GM12878 (cell line): ENCODE measurements around the gene RETN. TPM values are rescaled to one million over a fixed set of nuclear protein-coding genes. Genes with fewer than 3 reads are reported as not detected.
A peak's percentile ranks its signal among the peaks of the same experiment; 100 is the strongest.

ENCODE experiments used
- ATF7 ChIP-seq: fragments of 450-650 bp; IDR thresholded peaks from 2 replicates; pipeline ENCODE4 v1.6.1; 2016; ENCODE audit warnings: low read depth, mild to moderate bottlenecking
- CEBPB ChIP-seq, 2 experiments: fragments of 150-350 bp in 1 of 2; IDR thresholded peaks; 2 replicates each; pipeline ENCODE4 v1.6.1; 2012 to 2014; ENCODE audit warnings: low read depth in 2 of 2, low read length in 2 of 2, borderline replicate concordance in 1 of 2, inconsistent platforms in 1 of 2
- EED ChIP-seq: sonication (generic); IDR thresholded peaks from 2 replicates; pipeline ENCODE4 v1.6.1; 2016; ENCODE audit warnings: antibody characterized with exemption, low read depth
- ETV6 ChIP-seq, 2 experiments: fragments of 450-650 bp in 1 of 2; IDR thresholded peaks in 1 of 2; conservative IDR thresholded peaks in 1 of 2; 2 replicates each; pipeline ENCODE4 v1.6.1; 2014; ENCODE audit warnings: antibody characterized with exemption in 1 of 2, borderline replicate concordance in 1 of 2, low read depth in 1 of 2, mild to moderate bottlenecking in 1 of 2, moderate library complexity in 1 of 2
- HDGF ChIP-seq: fragments of 450-650 bp; IDR thresholded peaks from 2 replicates; pipeline ENCODE4 v1.6.1; 2016; ENCODE audit warnings: antibody characterized with exemption
- IRF4 ChIP-seq: IDR thresholded peaks from 2 replicates; pipeline ENCODE4 v1.6.1; 2011; ENCODE audit warnings: low read depth, low read length
- MEF2A ChIP-seq: IDR thresholded peaks from 2 replicates; pipeline ENCODE4 v1.6.1; 2011; ENCODE audit warnings: low read depth, mild to moderate bottlenecking, low read length, moderate library complexity; ENCODE audit not compliant: insufficient read depth
- MTA2 ChIP-seq: fragments of 450-650 bp; IDR thresholded peaks from 2 replicates; pipeline ENCODE4 v1.6.1; 2016; ENCODE audit warnings: low read depth, mild to moderate bottlenecking, moderate library complexity
- MYC ChIP-seq: IDR thresholded peaks from 2 replicates; pipeline ENCODE4 v1.6.1; 2011; ENCODE audit warnings: mild to moderate bottlenecking, low read length, moderate library complexity, inconsistent platforms; ENCODE audit not compliant: insufficient read depth, insufficient replicate concordance, insufficient read length, severe bottlenecking
- TCF7 ChIP-seq: IDR thresholded peaks from 2 replicates; pipeline ENCODE4 v1.6.1; 2014; ENCODE audit warnings: antibody characterized with exemption, borderline replicate concordance
- polyA plus RNA-seq, 11 experiments: library from polyadenylated mRNA; depleted of rRNA in 4 of 11; unstranded in 6 of 11; stranded (reverse) in 5 of 11; fragments of >200 nt; fragmentation: Nextera tagmentation in 4 of 11; fragmentation: Illumina TruSeq in 1 of 11; extraction: Ambion mirVana in 4 of 11; extraction: Trizol in 1 of 11; gene quantifications; 1 replicate in 1 of 11; 2 replicates in 10 of 11; pipeline versions ENCODE4 v1.2.1 to v1.2.3, GENCODE V29; 2011 to 2016; ENCODE audit warnings: inconsistent platforms in 2 of 11, missing spikeins in 2 of 11, low read depth in 1 of 11
- total RNA-seq, 4 experiments: library from RNA; depleted of rRNA in 3 of 4; stranded (reverse); fragments of >200 nt in 3 of 4; fragmentation: Illumina TruSeq in 1 of 4; extraction: Trizol in 1 of 4; gene quantifications; 2 replicates each; pipeline versions ENCODE4 v1.2.1 to v1.2.3, GENCODE V29; 2013 to 2021
- TF ChIP-seq, protein P1 (sequence below): IDR thresholded peaks from 2 replicates; pipeline ENCODE4 v1.6.1; 2012; ENCODE audit warnings: low read depth, low read length, improper control_type of control experiment
- TF ChIP-seq, protein P2 (sequence below): fragments of 150-350 bp; IDR thresholded peaks from 2 replicates; pipeline ENCODE4 v1.6.1; 2016; ENCODE audit warnings: low read depth, low read length
- TF ChIP-seq, protein P3 (sequence below): fragments of 450-650 bp; conservative IDR thresholded peaks from 2 replicates; pipeline ENCODE4 v1.6.1; 2017; ENCODE audit warnings: mild to moderate bottlenecking, moderate library complexity
- TF ChIP-seq, protein P4 (sequence below): fragments of 450-650 bp; IDR thresholded peaks from 2 replicates; pipeline ENCODE4 v1.6.1; 2017; ENCODE audit warnings: mild to moderate bottlenecking, moderate library complexity
- TF ChIP-seq, protein P5 (sequence below): IDR thresholded peaks from 2 replicates; pipeline ENCODE4 v1.6.1; 2011; ENCODE audit warnings: borderline replicate concordance, low read depth, mild to moderate bottlenecking, moderate library complexity, low read length; ENCODE audit not compliant: insufficient read depth, poor library complexity, severe bottlenecking

RETN gene
- total and polyA plus RNA-seq, 10 of the 15 experiments (the other 5 are each of a cell fraction or from before 2014, with no cell fraction given), result 0.26 TPM; not detected in 9

DNA sequence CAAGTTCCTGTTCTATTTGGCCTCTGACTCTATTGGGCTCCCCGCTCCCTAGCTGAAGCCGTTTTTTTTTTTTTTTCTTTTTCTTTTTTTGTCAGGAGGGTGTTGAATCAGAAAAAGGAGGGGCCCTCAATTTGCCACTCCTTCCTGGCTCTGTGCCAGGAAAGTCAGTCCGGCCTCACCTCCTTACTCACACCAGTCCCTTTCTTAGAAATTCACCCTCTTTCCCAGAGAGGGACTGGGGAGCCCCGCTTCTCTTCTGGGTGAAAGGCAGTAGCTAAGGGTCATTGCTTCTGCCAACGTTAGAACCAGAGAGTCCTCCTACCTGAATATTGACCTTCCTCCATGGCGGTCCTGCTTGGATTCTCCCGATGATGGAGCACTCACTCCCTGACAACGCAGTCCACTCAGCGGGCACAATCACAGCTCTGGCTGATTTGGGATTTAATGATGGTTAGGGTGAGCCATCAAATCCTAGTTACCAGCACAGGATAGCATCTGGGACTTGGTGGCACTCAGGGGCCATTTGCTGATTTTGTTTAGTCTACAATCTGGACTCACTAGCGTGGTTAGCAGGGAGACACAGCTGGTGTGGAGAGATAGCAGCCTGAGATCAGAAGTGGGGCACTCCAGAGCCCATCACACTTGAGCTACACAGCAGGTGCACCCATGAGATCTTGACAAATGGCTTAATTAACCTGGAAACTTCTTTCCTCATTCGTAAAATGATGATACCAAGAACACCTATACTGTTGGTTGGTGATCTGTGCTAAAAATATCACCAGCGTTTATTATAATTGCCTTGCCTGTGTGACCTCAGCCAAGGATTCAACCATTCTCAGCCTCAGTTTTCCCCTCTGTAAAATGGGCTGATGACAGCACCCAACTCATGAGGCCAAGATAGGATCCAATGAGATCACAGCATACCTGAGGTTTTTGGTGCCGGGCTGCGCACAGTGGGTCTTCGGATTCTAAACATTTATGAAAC lies 30.9 kb downstream of the RETN start (continued):
- TF ChIP-seq ETV6 (conservative IDR thresholded peaks at IDR 0.05 in 1 of 2, IDR thresholded peaks at IDR 0.05 in 1 of 2; ENCODE audit: borderline replicate concordance in 1 of 2, low read depth in 1 of 2) (no peak), EED (no peak), TCF7 (no peak), IRF4 (no peak), MEF2A (no peak), MYC (no peak), MTA2 (no peak; the same call in 1 of the 2 replicates), ATF7 (peak; percentile 65), HDGF (no peak), CEBPB (IDR thresholded peaks at IDR 0.05; ENCODE audit: borderline replicate concordance in 1 of 2, low read depth in 2 of 2, low read length in 2 of 2) (no peak)
- TF ChIP-seq, protein P1, sequence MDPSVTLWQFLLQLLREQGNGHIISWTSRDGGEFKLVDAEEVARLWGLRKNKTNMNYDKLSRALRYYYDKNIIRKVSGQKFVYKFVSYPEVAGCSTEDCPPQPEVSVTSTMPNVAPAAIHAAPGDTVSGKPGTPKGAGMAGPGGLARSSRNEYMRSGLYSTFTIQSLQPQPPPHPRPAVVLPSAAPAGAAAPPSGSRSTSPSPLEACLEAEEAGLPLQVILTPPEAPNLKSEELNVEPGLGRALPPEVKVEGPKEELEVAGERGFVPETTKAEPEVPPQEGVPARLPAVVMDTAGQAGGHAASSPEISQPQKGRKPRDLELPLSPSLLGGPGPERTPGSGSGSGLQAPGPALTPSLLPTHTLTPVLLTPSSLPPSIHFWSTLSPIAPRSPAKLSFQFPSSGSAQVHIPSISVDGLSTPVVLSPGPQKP, result no peak
- TF ChIP-seq, protein P2, sequence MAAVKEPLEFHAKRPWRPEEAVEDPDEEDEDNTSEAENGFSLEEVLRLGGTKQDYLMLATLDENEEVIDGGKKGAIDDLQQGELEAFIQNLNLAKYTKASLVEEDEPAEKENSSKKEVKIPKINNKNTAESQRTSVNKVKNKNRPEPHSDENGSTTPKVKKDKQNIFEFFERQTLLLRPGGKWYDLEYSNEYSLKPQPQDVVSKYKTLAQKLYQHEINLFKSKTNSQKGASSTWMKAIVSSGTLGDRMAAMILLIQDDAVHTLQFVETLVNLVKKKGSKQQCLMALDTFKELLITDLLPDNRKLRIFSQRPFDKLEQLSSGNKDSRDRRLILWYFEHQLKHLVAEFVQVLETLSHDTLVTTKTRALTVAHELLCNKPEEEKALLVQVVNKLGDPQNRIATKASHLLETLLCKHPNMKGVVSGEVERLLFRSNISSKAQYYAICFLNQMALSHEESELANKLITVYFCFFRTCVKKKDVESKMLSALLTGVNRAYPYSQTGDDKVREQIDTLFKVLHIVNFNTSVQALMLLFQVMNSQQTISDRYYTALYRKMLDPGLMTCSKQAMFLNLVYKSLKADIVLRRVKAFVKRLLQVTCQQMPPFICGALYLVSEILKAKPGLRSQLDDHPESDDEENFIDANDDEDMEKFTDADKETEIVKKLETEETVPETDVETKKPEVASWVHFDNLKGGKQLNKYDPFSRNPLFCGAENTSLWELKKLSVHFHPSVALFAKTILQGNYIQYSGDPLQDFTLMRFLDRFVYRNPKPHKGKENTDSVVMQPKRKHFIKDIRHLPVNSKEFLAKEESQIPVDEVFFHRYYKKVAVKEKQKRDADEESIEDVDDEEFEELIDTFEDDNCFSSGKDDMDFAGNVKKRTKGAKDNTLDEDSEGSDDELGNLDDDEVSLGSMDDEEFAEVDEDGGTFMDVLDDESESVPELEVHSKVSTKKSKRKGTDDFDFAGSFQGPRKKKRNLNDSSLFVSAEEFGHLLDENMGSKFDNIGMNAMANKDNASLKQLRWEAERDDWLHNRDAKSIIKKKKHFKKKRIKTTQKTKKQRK, result no peak
- TF ChIP-seq, protein P3, sequence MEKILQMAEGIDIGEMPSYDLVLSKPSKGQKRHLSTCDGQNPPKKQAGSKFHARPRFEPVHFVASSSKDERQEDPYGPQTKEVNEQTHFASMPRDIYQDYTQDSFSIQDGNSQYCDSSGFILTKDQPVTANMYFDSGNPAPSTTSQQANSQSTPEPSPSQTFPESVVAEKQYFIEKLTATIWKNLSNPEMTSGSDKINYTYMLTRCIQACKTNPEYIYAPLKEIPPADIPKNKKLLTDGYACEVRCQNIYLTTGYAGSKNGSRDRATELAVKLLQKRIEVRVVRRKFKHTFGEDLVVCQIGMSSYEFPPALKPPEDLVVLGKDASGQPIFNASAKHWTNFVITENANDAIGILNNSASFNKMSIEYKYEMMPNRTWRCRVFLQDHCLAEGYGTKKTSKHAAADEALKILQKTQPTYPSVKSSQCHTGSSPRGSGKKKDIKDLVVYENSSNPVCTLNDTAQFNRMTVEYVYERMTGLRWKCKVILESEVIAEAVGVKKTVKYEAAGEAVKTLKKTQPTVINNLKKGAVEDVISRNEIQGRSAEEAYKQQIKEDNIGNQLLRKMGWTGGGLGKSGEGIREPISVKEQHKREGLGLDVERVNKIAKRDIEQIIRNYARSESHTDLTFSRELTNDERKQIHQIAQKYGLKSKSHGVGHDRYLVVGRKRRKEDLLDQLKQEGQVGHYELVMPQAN, result 0 out of 2 replicates have a peak, but pooled peaks have one; percentile 17
- TF ChIP-seq, protein P4, sequence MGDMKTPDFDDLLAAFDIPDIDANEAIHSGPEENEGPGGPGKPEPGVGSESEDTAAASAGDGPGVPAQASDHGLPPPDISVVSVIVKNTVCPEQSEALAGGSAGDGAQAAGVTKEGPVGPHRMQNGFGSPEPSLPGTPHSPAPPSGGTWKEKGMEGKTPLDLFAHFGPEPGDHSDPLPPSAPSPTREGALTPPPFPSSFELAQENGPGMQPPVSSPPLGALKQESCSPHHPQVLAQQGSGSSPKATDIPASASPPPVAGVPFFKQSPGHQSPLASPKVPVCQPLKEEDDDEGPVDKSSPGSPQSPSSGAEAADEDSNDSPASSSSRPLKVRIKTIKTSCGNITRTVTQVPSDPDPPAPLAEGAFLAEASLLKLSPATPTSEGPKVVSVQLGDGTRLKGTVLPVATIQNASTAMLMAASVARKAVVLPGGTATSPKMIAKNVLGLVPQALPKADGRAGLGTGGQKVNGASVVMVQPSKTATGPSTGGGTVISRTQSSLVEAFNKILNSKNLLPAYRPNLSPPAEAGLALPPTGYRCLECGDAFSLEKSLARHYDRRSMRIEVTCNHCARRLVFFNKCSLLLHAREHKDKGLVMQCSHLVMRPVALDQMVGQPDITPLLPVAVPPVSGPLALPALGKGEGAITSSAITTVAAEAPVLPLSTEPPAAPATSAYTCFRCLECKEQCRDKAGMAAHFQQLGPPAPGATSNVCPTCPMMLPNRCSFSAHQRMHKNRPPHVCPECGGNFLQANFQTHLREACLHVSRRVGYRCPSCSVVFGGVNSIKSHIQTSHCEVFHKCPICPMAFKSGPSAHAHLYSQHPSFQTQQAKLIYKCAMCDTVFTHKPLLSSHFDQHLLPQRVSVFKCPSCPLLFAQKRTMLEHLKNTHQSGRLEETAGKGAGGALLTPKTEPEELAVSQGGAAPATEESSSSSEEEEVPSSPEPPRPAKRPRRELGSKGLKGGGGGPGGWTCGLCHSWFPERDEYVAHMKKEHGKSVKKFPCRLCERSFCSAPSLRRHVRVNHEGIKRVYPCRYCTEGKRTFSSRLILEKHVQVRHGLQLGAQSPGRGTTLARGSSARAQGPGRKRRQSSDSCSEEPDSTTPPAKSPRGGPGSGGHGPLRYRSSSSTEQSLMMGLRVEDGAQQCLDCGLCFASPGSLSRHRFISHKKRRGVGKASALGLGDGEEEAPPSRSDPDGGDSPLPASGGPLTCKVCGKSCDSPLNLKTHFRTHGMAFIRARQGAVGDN, result peak; percentile 59
- TF ChIP-seq, protein P5, sequence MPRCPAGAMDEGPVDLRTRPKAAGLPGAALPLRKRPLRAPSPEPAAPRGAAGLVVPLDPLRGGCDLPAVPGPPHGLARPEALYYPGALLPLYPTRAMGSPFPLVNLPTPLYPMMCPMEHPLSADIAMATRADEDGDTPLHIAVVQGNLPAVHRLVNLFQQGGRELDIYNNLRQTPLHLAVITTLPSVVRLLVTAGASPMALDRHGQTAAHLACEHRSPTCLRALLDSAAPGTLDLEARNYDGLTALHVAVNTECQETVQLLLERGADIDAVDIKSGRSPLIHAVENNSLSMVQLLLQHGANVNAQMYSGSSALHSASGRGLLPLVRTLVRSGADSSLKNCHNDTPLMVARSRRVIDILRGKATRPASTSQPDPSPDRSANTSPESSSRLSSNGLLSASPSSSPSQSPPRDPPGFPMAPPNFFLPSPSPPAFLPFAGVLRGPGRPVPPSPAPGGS, result no peak
